H1 (cell line): Measurements from ENCODE around the gene SPC25. TPM values are rescaled to one million over a fixed set of nuclear protein-coding genes. Genes with fewer than 3 reads are reported as not detected.

Experiments
- CTCF ChIA-PET: fragments of 300-600 bp; sonication (Branson Sonifier 250); formaldehyde crosslinking; loops from one replicate; lab custom pipeline; 2021; ENCODE audit not compliant: partially characterized antibody; lab: Charles Lee
- POLR2A ChIA-PET: fragments of 300-600 bp; sonication (Branson Sonifier 250); formaldehyde crosslinking; loops from one replicate; lab custom pipeline; 2021; ENCODE audit warnings: inconsistent platforms; ENCODE audit not compliant: partially characterized antibody; lab: Charles Lee
- DNase-seq, 2 experiments: peaks; one replicate each; pipeline versions ENCODE4 v3.0.0 to v3.0.0-alpha.2; 2010 to 2022; ENCODE audit warnings: low spot score in 2 of 2, low read depth in 1 of 2, mixed read lengths in 1 of 2
- FAIRE-seq: peaks from 2 replicates; lab custom pipeline; 2011; peaks lifted over from hg19 to GRCh38; lab: Jason Lieb, UNC
- H2AFZ ChIP-seq: 2 replicates; pipeline ENCODE4 v1.8.1; 2012; ENCODE audit warnings: low read length, inconsistent platforms
- H2AK5ac ChIP-seq: 2 replicates; pipeline ENCODE4 v1.6.1; 2013; ENCODE audit warnings: low read depth, low read length
- H2BK120ac ChIP-seq: replicated peaks from 2 replicates; pipeline ENCODE3; 2013; ENCODE audit warnings: low read depth, low read length, inconsistent platforms
- H2BK12ac ChIP-seq: 2 replicates; pipeline ENCODE4 v1.6.1; 2013; ENCODE audit warnings: low read depth, low read length
- H2BK15ac ChIP-seq: 2 replicates; pipeline ENCODE4 v1.6.1; 2013; ENCODE audit warnings: low read length
- H2BK20ac ChIP-seq: 2 replicates; pipeline ENCODE4 v1.6.1; 2013; ENCODE audit warnings: low read length
- H2BK5ac ChIP-seq: 2 replicates; pipeline ENCODE4 v1.6.1; 2013; ENCODE audit warnings: low read depth, low read length
- H3K14ac ChIP-seq: 2 replicates; pipeline ENCODE4 v1.6.1; 2013; ENCODE audit warnings: inconsistent platforms; ENCODE audit not compliant: insufficient read length
- H3K18ac ChIP-seq: 2 replicates; pipeline ENCODE4 v1.6.1; 2013; ENCODE audit warnings: low read length; ENCODE audit errors: extremely low read depth
- H3K23ac ChIP-seq: 2 replicates; pipeline ENCODE4 v1.6.1; 2013; ENCODE audit warnings: inconsistent platforms; ENCODE audit not compliant: insufficient read length
- H3K23me2 ChIP-seq: 2 replicates; pipeline ENCODE4 v1.6.1; 2013; ENCODE audit warnings: low read depth, low read length
- H3K27ac ChIP-seq: 2 replicates; pipeline ENCODE4 v1.6.1; 2011; ENCODE audit warnings: low read depth, low read length, inconsistent platforms
- H3K27me3 ChIP-seq, 4 experiments: replicated peaks in 1 of 4; 1 replicate in 1 of 4; 2 replicates in 3 of 4; pipeline versions ENCODE4 v1.6.1 to v1.8.1; 2011 to 2013; ENCODE audit warnings: low read length in 3 of 4, mild to moderate bottlenecking in 3 of 4, inconsistent platforms in 2 of 4, mixed read lengths in 2 of 4, moderate library complexity in 1 of 4; ENCODE audit not compliant: control insufficient read depth in 3 of 4, insufficient read depth in 3 of 4; ENCODE audit errors: extremely low read depth in 1 of 4
- H3K36me3 ChIP-seq, 4 experiments: 2 replicates each; pipeline versions ENCODE4 v1.6.1 to v1.8.1; 2011 to 2013; ENCODE audit warnings: mild to moderate bottlenecking in 4 of 4, low read length in 3 of 4, moderate library complexity in 2 of 4, control low read depth in 1 of 4, inconsistent platforms in 1 of 4; ENCODE audit not compliant: insufficient read depth in 4 of 4, control insufficient read depth in 2 of 4
- H3K4ac ChIP-seq: replicated peaks from 2 replicates; pipeline ENCODE3; 2013; ENCODE audit warnings: low read length, low read depth, mixed read lengths, inconsistent platforms; ENCODE audit not compliant: insufficient read length
- H3K4me1 ChIP-seq, 4 experiments: replicated peaks in 1 of 4; 1 replicate in 1 of 4; 2 replicates in 3 of 4; pipeline versions ENCODE4 v1.6.1 to v1.8.1; 2011 to 2013; ENCODE audit warnings: low read length in 3 of 4, inconsistent platforms in 2 of 4, mixed read lengths in 1 of 4; ENCODE audit not compliant: insufficient read depth in 4 of 4, control insufficient read depth in 3 of 4
- H3K4me2 ChIP-seq, 2 experiments: 2 replicates each; pipeline versions ENCODE4 v1.6.1 to v1.8.1; 2011 to 2013; ENCODE audit warnings: low read depth in 2 of 2, low read length in 2 of 2, control low read depth in 1 of 2, inconsistent platforms in 1 of 2, mild to moderate bottlenecking in 1 of 2; ENCODE audit not compliant: insufficient read depth in 1 of 2
- H3K4me3 ChIP-seq, 4 experiments: fragments of 200-600, 300-600 bp in 1 of 4; sonication (generic), shearing (Covaris generic), sonication (Bioruptor Twin) in 1 of 4; 2 replicates each; pipeline versions ENCODE4 v1.5.1 to v1.8.1; 2011 to 2016; ENCODE audit warnings: low read length in 4 of 4, low read depth in 3 of 4, control low read depth in 2 of 4, inconsistent platforms in 2 of 4, mild to moderate bottlenecking in 2 of 4, mixed read lengths in 1 of 4, moderate library complexity in 1 of 4; ENCODE audit not compliant: insufficient read depth in 2 of 4; ENCODE audit errors: extremely low read depth in 1 of 4
- H3K56ac ChIP-seq: replicated peaks from 2 replicates; pipeline ENCODE3; 2013; ENCODE audit warnings: low read depth, mild to moderate bottlenecking, mixed read lengths, low read length, inconsistent platforms; ENCODE audit not compliant: insufficient read length
- H3K79me1 ChIP-seq: 2 replicates; pipeline ENCODE4 v1.6.1; 2013; ENCODE audit warnings: low read depth, low read length, control low read depth
- H3K79me2 ChIP-seq, 2 experiments: 2 replicates each; pipeline versions ENCODE4 v1.6.1 to v1.8.1; 2012 to 2013; ENCODE audit warnings: low read length in 2 of 2, mild to moderate bottlenecking in 2 of 2, inconsistent platforms in 1 of 2; ENCODE audit not compliant: insufficient read depth in 2 of 2, control insufficient read depth in 1 of 2
- H3K9ac ChIP-seq, 4 experiments: replicated peaks in 1 of 4; 1 replicate in 1 of 4; 2 replicates in 3 of 4; pipeline versions ENCODE4 v1.6.1 to v1.8.1; 2011 to 2013; ENCODE audit warnings: low read depth in 3 of 4, low read length in 3 of 4, control low read depth in 2 of 4, mild to moderate bottlenecking in 2 of 4, moderate library complexity in 2 of 4, inconsistent platforms in 1 of 4; ENCODE audit errors: extremely low read depth in 1 of 4
- H3K9me3 ChIP-seq, 2 experiments: 2 replicates each; pipeline versions ENCODE4 v1.6.1 to v1.8.1; 2012 to 2013; ENCODE audit warnings: mild to moderate bottlenecking in 2 of 2, moderate library complexity in 2 of 2, control low read depth in 1 of 2, inconsistent platforms in 1 of 2, low read depth in 1 of 2, low read length in 1 of 2, mixed read lengths in 1 of 2; ENCODE audit not compliant: insufficient read depth in 2 of 2
- H4K20me1 ChIP-seq, 2 experiments: replicated peaks in 1 of 2; 2 replicates each; pipeline versions ENCODE3 to v1.8.1; 2011 to 2013; ENCODE audit warnings: inconsistent platforms in 2 of 2, low read length in 2 of 2, mild to moderate bottlenecking in 1 of 2; ENCODE audit not compliant: insufficient read depth in 2 of 2, control insufficient read depth in 1 of 2
- H4K5ac ChIP-seq: 2 replicates; pipeline ENCODE4 v1.6.1; 2013; ENCODE audit warnings: low read length, low read depth, mixed read lengths, inconsistent platforms; ENCODE audit not compliant: insufficient read length
- H4K8ac ChIP-seq: 2 replicates; pipeline ENCODE4 v1.8.0; 2013; ENCODE audit warnings: mild to moderate bottlenecking, moderate library complexity, low read length, inconsistent platforms; ENCODE audit not compliant: insufficient read depth; ENCODE audit errors: extremely low read depth
- H4K91ac ChIP-seq: replicated peaks from 2 replicates; pipeline ENCODE3; 2013; ENCODE audit warnings: low read length, mixed read lengths, inconsistent platforms; ENCODE audit not compliant: insufficient read length
- BRCA1 ChIP-seq: IDR thresholded peaks from 2 replicates; pipeline ENCODE4 v1.6.1; 2012; ENCODE audit warnings: low read depth, low read length, improper control_type of control experiment
- GTF2F1 ChIP-seq: IDR thresholded peaks from 2 replicates; pipeline ENCODE4 v1.6.1; 2012; ENCODE audit warnings: low read depth, low read length, improper control_type of control experiment, borderline replicate concordance
- JUN ChIP-seq: IDR thresholded peaks from 2 replicates; pipeline ENCODE4 v1.6.1; 2011; ENCODE audit warnings: low read depth, mild to moderate bottlenecking, improper control_type of control experiment, low read length
- NANOG ChIP-seq: IDR thresholded peaks from 2 replicates; pipeline ENCODE4 v1.6.1; 2011; ENCODE audit warnings: low read length, low read depth, mild to moderate bottlenecking, inconsistent platforms; ENCODE audit not compliant: insufficient read depth, poor library complexity, severe bottlenecking
- SIX5 ChIP-seq: IDR thresholded peaks from 2 replicates; pipeline ENCODE4 v1.6.1; 2011; ENCODE audit warnings: mild to moderate bottlenecking, low read depth, low read length
- SP1 ChIP-seq: IDR thresholded peaks from 2 replicates; pipeline ENCODE4 v1.6.1; 2011; ENCODE audit warnings: low read depth, low read length
- SP4 ChIP-seq: IDR thresholded peaks from 2 replicates; pipeline ENCODE4 v1.6.1; 2012; ENCODE audit warnings: low read length, inconsistent platforms
- TAF1 ChIP-seq: IDR thresholded peaks from 2 replicates; pipeline ENCODE4 v1.6.1; 2011; ENCODE audit warnings: mild to moderate bottlenecking, low read depth, low read length
- WGBS, 2 experiments: shearing (Covaris generic) in 1 of 2; methylation state at CpG; one replicate each; pipeline versions ENCODE4 v1.1.6 to v1.1.7; 2013 to 2015; ENCODE audit warnings: low lambda C conversion rate in 2 of 2, mixed read lengths in 2 of 2, inconsistent platforms in 1 of 2, low coverage in 1 of 2, missing lambda C conversion rate in 1 of 2; ENCODE audit not compliant: insufficient replicate concordance in 2 of 2, insufficient coverage in 1 of 2, insufficient read length in 1 of 2; ENCODE audit errors: extremely low coverage in 1 of 2, missing lambda C conversion rate in 1 of 2; 5-methylcytosine and 5-hydroxymethylcytosine counted together
- long read RNA-seq, 2 experiments: library from RNA in 1 of 2; library from capped mRNA in 1 of 2; stranded (forward); transcript quantifications; one replicate each; pipeline ENCODE4 v2.0.0, GENCODE V29; 2021; ENCODE audit warnings: inconsistent platforms in 1 of 2
- polyA minus RNA-seq, 3 experiments: library from RNA; depleted of rRNA, polyadenylated mRNA; stranded (reverse); fragments of >200 nt; gene quantifications; 1 replicate in 2 of 3; 2 replicates in 1 of 3; pipeline ENCODE4 v1.2.3, GENCODE V29; 2011
- polyA plus RNA-seq, 7 experiments: library from polyadenylated mRNA; depleted of rRNA in 3 of 7; stranded (reverse) in 5 of 7; unstranded in 2 of 7; fragments of >200 nt in 5 of 7; fragments of 200-250 nt in 2 of 7; gene quantifications; 1 replicate in 5 of 7; 2 replicates in 1 of 7; 4 replicates in 1 of 7; pipeline versions ENCODE4 v1.2.1 to v1.2.3, GENCODE V29; 2011 to 2013; ENCODE audit warnings: missing spikeins in 2 of 7, mixed read lengths in 2 of 7
- total RNA-seq: library from RNA; stranded (reverse); fragmentation: NEBNext Ultra II Directional; extraction: Animal tissue kit (Norgen Biotek cat#: 25700); gene quantifications from 2 replicates; pipeline ENCODE4 v1.2.1, GENCODE V29; 2021

The SPC25 gene, protein sequence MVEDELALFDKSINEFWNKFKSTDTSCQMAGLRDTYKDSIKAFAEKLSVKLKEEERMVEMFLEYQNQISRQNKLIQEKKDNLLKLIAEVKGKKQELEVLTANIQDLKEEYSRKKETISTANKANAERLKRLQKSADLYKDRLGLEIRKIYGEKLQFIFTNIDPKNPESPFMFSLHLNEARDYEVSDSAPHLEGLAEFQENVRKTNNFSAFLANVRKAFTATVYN
- total RNA-seq (34.7 and 35.8 TPM in 2 replicates), polyA plus RNA-seq (2011; rRNA removed) (12.3 and 21.0 TPM in 2 replicates), polyA minus RNA-seq (2011; rRNA and poly(A)+ RNA removed) (9.9 and 11.0 TPM in 2 replicates)
- polyA plus RNA-seq (2011; cell fraction: cytosol; rRNA removed): 16.7 TPM
- polyA plus RNA-seq (2011; cell fraction: nucleus; rRNA removed): 3.1 TPM
- 19.5 to 33.3 TPM (median 20.8 TPM) in 4 replicates for polyA plus RNA-seq (2012, experiment 1 of 2)
- polyA plus RNA-seq (2012, experiment 2 of 2): 16.2 TPM
- 32.0 TPM for polyA plus RNA-seq (2013, experiment 1 of 2)
- 31.6 TPM for polyA plus RNA-seq (2013, experiment 2 of 2)
- 9.2 TPM for polyA minus RNA-seq (2011; cell fraction: cytosol; rRNA and poly(A)+ RNA removed)
- 17.9 TPM for polyA minus RNA-seq (2011; cell fraction: nucleus; rRNA and poly(A)+ RNA removed)
- long read RNA-seq, experiment 1, transcript SPC25-201 (7 exons, 1,354 nt): major isoform, 19 of 34 reads
- long read RNA-seq, experiment 1, partial matches to known transcripts: 13 of 34 reads
- long read RNA-seq, experiment 1, other reads (novel, unspliced or antisense): 2 of 34 reads
- long read RNA-seq, experiment 2, transcript SPC25-201 (7 exons, 1,354 nt): major isoform, 58 of 64 reads
- long read RNA-seq, experiment 2, partial matches to known transcripts: 2 of 64 reads
- long read RNA-seq, experiment 2, other reads (novel, unspliced or antisense): 4 of 64 reads

DNA sequence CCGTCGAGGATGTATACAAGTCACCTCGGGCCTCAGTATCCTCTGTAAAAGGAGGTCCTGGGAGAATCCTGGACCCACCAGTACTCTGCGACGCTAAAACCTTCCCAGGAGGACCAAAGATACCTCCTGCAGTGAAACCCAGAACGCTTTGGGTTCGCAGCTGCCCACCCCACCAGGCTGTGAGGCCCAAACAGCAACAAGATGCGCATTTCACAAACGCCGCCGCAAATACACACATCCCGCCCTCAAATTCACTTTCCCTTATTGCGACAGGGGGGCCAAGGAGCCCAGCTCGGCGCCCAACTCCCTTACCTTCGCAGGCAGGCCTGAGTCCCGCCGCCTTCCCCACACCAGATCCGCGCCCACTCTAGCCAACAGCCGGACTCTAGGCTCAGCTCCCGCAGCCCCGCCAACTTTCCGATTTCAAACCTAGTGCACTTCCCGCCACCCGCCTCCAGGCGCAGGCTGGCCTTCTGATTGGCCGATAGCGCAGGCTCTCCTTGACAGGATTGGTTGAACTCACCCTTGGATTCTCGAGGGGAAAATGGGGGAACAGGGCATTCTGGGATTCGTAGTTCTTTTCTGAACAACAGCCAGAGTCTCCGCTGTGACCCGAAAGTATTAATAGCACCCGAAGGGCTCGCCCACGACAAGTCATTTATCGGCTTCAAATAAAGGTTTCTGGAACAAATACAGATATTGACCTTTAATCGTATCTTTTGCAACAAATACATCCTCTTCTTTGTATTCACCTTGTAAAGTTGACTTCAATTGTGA is at the start of gene SPC25:
Gene SPC25 (minus strand): TSS at position 425 of the 777 bp plus-strand sequence. CDS start 911 bp downstream, outside the sequence.
- FAIRE-seq: peak; percentile 99
- peak; percentile 85 for TF ChIP-seq SIX5
- TF ChIP-seq GTF2F1: no peak
- peak; percentile 96 for TF ChIP-seq SP1
- no peak for TF ChIP-seq JUN
- no peak for TF ChIP-seq SP4
- no peak for TF ChIP-seq NANOG
- TF ChIP-seq TAF1: peak; percentile 70
- TF ChIP-seq BRCA1: peak; percentile 27; the same call in 1 of the 2 replicates

More for the DNA sequence above, at the start of gene SPC25:
- Histone ChIP-seq H4K8ac (peak within 1 kb of the TSS; percentile 58; the same call in 1 of the 2 replicates), H3K9ac (peak within 1 kb of the TSS; percentile 61 to 77 (median 74)), H2BK5ac (no peak within 1 kb of the TSS), H4K91ac (no peak within 1 kb of the TSS), H2AK5ac (no peak within 1 kb of the TSS), H2BK15ac (no peak within 1 kb of the TSS), H2BK120ac (no peak within 1 kb of the TSS), H2BK12ac (no peak within 1 kb of the TSS), H2AFZ (peak within 1 kb of the TSS; percentile 79), H3K14ac (no peak within 1 kb of the TSS), H3K4ac (no peak within 1 kb of the TSS), H3K23ac (no peak within 1 kb of the TSS), H3K9me3 (no peaks in the 10 kb centered on the region), H3K4me3 (peak within 1 kb of the TSS; percentile 78 to 97 (median 86)), H4K20me1 (no peaks in the 10 kb centered on the region), H3K79me2 (peaks cover 0 to 9% of the 10 kb centered on the region in 2 experiments; a peak in 2 of 4 replicates), H3K56ac (no peak within 1 kb of the TSS), H3K4me2 (peak within 1 kb of the TSS; percentile 81 to 92), H3K79me1 (no peaks in the 10 kb centered on the region; the same call in 1 of the 2 replicates), H4K5ac (peak within 1 kb of the TSS; percentile 28), H2BK20ac (no peak within 1 kb of the TSS), H3K4me1 (no peaks in the 10 kb centered on the region; a peak in 2 of 7 replicates), H3K36me3 (peaks cover 0 to 9% (median 3%) of the 10 kb centered on the region in 4 experiments; a peak in 4 of 8 replicates), H3K27me3 (no peaks in the 10 kb centered on the region), H3K18ac (peak within 1 kb of the TSS; percentile 68), H3K27ac (peak within 1 kb of the TSS; percentile 23; the same call in 1 of the 2 replicates), H3K23me2 (peaks cover 7% of the 10 kb centered on the region)
- WGBS, 2 experiments: 2% methylated on average over 34 of the region's 38 CpGs; no CpG with 5 or more reads in 1 of the 2 experiments
- ChIA-PET POLR2A (no interaction called here), CTCF (interaction anchor here (1.0 kb wide), 1 partner anchor 185 kb away, joined by 3 read pairs; no protein-coding TSS in a partner anchor)
- peak; percentile 83 to 91 for DNase-seq
